GM21381 (cell line): Measurements from ENCODE around the gene OTOG.
A peak's percentile ranks its signal among the peaks of the same experiment; 100 is the strongest.

ENCODE experiments used
- ATAC-seq: cut with Tn5 transposase; IDR thresholded peaks from one replicate; pipeline ENCODE4 v1.9.1; 2021; ENCODE audit warnings: mild to moderate bottlenecking, moderate library complexity; ENCODE audit not compliant: unreplicated experiment

Gene OTOG, protein sequence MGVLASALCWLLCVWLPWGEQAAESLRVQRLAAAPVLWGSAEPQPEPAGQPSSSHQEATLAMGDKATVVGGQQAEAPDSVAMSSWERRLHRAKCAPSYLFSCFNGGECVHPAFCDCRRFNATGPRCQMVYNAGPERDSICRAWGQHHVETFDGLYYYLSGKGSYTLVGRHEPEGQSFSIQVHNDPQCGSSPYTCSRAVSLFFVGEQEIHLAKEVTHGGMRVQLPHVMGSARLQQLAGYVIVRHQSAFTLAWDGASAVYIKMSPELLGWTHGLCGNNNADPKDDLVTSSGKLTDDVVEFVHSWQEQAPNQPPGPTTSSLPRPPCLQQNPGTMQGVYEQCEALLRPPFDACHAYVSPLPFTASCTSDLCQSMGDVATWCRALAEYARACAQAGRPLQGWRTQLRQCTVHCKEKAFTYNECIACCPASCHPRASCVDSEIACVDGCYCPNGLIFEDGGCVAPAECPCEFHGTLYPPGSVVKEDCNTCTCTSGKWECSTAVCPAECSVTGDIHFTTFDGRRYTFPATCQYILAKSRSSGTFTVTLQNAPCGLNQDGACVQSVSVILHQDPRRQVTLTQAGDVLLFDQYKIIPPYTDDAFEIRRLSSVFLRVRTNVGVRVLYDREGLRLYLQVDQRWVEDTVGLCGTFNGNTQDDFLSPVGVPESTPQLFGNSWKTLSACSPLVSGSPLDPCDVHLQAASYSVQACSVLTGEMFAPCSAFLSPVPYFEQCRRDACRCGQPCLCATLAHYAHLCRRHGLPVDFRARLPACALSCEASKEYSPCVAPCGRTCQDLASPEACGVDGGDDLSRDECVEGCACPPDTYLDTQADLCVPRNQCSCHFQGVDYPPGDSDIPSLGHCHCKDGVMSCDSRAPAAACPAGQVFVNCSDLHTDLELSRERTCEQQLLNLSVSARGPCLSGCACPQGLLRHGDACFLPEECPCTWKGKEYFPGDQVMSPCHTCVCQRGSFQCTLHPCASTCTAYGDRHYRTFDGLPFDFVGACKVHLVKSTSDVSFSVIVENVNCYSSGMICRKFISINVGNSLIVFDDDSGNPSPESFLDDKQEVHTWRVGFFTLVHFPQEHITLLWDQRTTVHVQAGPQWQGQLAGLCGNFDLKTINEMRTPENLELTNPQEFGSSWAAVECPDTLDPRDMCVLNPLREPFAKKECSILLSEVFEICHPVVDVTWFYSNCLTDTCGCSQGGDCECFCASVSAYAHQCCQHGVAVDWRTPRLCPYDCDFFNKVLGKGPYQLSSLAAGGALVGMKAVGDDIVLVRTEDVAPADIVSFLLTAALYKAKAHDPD (N-terminal part only)

DNA sequence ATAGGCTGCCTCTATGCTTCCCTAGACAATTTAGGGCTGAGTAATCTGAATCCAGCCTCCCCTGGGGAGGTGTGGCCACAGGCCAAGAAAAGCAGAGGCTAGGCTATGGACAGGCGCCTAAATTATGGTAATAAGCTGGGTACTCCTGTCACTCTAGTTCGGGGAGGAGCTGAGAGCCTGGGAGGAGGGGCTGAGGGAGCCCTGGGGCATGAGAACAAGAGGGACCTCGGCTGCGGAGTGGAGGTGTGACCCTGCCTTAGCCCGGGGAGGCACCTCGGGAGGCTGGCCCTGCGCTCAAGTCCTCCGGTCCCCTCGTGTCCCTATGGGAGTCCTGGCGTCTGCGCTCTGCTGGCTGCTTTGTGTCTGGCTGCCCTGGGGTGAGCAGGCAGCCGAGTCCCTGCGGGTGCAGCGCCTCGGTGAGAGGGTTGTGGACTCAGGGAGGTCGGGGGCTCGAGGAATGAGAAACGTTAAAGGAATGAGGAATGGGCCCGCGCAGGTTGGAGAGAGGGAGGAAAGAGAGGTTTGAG lies at the start of gene OTOG:
OTOG (plus strand) TSS at position 209 of the 527 bp plus-strand sequence; CDS start at position 323, 114 bp downstream.
- ATAC-seq = no peak

- no peak for ATAC-seq
These were observed 49.0 kb upstream of the OTOG start for GRCh38 chr11:17498058-17498457.

DNA sequence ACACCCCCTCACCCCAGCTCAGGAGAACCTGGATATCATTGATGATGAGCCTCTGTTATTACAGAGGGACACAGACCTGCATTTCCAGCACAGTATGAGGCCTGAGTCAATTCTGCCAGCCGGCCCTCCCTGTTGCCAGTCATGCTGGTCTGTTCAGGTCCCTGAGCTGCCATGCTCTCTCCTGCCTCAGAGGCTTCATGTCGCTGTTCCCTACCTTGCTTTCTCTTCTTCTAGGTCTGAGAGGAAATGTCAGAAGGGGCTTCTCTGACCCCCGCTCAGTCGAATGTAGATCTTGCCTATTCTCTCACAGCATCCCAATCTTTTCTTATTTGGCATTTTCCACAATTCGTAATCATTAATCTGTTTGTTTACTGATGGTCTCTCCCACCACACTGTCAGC lies 48.6 kb upstream of the OTOG start:
- ATAC-seq = no peak

GRCh38 chr11:17500673-17501072 lies 46.4 kb upstream of the OTOG start:
- no peak for ATAC-seq

DNA sequence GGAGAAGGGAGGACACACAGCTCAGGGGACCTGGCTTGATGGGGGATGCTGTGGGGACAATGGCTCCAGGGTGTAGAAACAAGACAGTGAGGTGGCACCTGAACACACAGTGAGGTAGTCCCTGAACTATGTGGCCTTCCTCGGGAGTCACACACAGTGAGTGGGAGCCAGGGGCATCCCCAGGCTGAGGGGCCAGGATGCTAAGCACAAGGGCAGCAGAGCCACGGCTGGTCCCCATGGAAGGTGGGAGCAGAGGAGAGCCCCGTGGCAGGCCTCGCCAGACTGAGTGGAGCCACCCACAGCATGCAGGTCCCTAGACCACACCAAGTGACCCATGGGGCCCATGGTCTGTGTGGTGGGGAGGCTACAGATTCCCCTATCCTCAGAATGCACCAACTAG lies 44.4 kb upstream of the OTOG start:
- ATAC-seq = no peak

GRCh38 chr11:17504330-17505107 lies 42.5 kb upstream of the OTOG start:
- peak; percentile 51 for ATAC-seq

GRCh38 chr11:17505146-17505545 lies 41.9 kb upstream of the OTOG start:
- ATAC-seq = no peak

GRCh38 chr11:17506314-17506713 lies 40.7 kb upstream of the OTOG start:
- ATAC-seq = no peak

GRCh38 chr11:17506942-17507341 lies 40.1 kb upstream of the OTOG start:
- no peak for ATAC-seq

DNA sequence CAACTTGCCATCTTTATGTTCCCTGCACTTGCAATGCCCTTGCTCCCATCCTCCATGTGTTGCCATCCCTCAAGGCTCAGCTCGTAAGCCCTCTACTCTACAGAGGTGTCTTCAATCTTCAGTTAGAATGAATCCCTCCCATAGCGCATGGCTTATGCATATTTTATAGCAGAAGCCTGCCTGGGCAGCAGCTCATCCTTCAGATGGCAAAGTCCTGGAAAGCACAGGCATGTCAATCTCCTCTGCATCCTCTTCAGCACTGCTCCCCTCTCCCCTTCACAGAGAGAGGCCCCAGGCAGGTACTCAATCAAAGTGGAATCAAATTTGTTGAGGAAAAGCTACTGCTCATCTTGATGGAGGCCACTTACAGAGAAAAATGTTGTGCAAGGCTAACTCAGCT lies 39.3 kb upstream of the OTOG start:
- ATAC-seq = no peak

- no peak for ATAC-seq
These were observed 38.8 kb upstream of the OTOG start for GRCh38 chr11:17508306-17508705.

- ATAC-seq = no peak
These were observed 38.3 kb upstream of the OTOG start for GRCh38 chr11:17508791-17509190.

DNA sequence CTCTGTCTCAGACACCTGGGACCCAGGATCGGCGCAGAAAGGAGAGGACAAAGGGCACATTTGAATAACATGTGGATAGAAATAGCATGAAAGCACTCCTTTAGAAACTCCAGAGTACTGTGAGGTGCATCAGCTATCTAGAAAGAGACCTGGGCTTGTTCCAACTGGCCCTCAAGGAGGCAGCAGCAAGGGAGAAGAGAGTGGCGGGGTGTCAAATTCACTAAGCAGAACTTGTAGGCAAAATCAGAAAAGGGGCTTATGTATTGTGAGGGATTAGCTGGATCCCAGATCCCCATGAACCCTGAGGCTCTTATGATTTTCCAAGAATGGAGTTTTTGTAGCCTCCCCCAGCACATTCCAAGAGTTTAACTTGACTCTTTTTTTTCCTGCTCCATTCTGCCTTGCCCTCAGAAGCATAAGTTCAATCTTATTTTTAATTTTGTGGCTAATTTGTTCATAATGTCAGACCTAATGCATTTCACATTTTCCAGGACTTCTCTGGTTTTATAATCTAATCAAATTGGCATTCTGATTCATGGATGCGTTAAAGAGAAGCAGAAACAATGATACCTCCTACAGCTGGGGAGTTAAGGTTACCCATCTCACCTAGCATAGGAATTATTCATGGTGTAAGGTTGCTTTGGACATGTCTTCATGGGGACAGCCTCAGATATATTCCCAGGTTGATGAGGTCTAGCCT lies 36.4 kb upstream of the OTOG start:
- ATAC-seq = no peak

DNA sequence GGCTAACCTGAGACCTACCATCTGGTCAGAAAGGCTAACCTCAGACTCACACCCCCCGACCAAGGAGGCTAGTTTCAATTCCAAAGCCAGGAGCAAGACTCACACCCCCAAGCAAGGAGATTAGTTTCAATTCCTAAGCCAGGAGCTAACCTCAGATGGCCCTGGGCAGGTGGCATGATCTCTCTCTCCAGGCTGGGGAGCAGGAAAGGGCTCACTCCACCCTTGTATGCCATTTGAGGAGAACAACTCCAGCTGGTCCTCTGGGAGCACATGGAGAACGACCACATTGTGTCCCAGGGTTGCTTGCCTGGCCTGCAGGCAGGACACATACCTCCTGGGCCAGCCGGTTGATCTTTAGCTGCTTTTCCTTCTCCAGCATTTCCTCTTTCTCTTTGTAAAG lies 35.5 kb upstream of the OTOG start:
- ATAC-seq = no peak

DNA sequence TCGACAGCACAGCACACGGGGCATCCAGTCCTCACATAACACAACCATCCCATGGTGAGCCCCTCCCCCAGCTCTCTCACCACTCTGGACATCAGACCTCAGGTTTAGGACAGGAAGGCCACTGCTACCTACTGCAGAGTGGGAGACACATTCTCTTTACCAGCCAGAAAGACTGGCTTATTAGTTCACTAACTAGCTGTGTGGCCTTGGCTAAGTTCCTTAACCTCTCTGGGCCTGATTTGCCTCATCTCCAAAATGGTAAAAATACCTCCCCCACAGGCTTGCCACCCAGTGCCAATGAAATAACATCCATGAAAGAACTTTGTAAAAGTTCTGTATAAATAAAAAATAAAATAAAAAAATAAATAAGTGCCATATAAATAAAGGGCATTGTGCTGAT lies 35.0 kb upstream of the OTOG start:
- ATAC-seq = no peak

DNA sequence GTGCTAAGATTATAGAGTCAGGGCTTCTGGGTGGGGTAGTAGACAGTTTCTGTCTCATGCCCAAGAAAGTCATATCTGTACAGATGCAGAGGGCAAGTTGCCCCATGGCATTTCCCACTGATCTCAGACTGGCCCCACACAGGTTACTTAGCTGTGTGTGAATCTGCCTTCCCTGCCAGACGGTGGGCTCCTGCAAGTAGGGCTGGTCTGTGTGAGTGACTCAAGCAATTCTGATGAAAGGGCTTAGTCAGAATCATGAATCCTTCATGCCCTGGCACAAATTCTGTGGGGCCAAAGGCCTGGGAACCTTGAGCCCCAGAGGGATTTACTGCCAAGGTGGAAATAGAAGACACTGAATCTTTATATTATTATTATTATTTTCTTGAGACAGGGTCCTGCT lies 33.2 kb upstream of the OTOG start:
- no peak for ATAC-seq

DNA sequence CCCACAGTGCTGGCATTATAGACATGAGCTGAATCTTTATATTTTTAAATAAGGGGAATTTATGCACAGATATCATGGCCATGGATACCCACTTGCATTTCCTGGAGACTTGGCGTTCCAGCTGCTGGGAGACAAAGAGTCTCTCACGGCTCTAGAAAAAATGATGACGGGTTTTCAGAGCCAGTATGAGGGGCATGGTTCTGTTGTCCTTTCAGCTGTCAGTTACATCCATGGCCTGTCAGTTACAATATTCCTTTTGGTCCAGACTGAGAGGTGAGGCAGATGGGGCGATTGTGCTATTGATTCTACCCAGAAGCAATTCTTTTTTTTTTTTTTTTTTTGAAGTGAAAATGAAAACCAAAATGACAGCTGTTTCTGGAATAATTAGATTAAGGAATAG lies 32.6 kb upstream of the OTOG start:
- no peak for ATAC-seq

GRCh38 chr11:17515443-17516176 lies 31.4 kb upstream of the OTOG start:
- ATAC-seq = no peak
